HepG2 (cell line): ENCODE data around the gene ALB. TPM values are rescaled to one million over a fixed set of nuclear protein-coding genes. Genes with fewer than 3 reads are reported as not detected.

Experiments used
- AGO2 ChIP-seq: fragments of 200-400 bp; formaldehyde crosslinking; optimal IDR thresholded peaks from 2 replicates; pipeline ENCODE3; 2017; ENCODE audit warnings: mild to moderate bottlenecking, low read depth, low read length, moderate library complexity
- FOXA3 ChIP-seq: IDR thresholded peaks from 2 replicates; pipeline ENCODE4 v1.6.1; 2016; ENCODE audit warnings: missing genetic modification reagents, missing compliant biosample characterization
- FOXP1 ChIP-seq, 2 experiments: fragments of 450-650 bp in 1 of 2; IDR thresholded peaks; 2 replicates each; pipeline ENCODE4 v1.6.1; 2017 to 2018; ENCODE audit warnings: antibody characterized with exemption in 1 of 2
- MXD4 ChIP-seq: IDR thresholded peaks from 2 replicates; pipeline ENCODE4 v1.6.1; 2016; ENCODE audit warnings: mild to moderate bottlenecking, missing biosample characterization, missing genetic modification reagents
- NR2F6 ChIP-seq, 2 experiments: IDR thresholded peaks; 2 replicates each; pipeline ENCODE4 v1.6.1; 2016; ENCODE audit warnings: antibody characterized with exemption in 1 of 2, mild to moderate bottlenecking in 1 of 2
- PCBP1 ChIP-seq: fragments of 200-400 bp; formaldehyde crosslinking; IDR thresholded peaks from 2 replicates; pipeline ENCODE4 v1.6.1; 2017; ENCODE audit warnings: mild to moderate bottlenecking, low read depth, low read length, borderline replicate concordance
- RBFOX2 ChIP-seq: fragments of 200-400 bp; formaldehyde crosslinking; IDR thresholded peaks from 2 replicates; pipeline ENCODE4 v1.6.1; 2017; ENCODE audit warnings: low read depth, mild to moderate bottlenecking, low read length
- RBM22 ChIP-seq: fragments of 200-400 bp; formaldehyde crosslinking; optimal IDR thresholded peaks from 2 replicates; pipeline ENCODE3; 2017; ENCODE audit warnings: mild to moderate bottlenecking, low read length, moderate library complexity
- SIN3A ChIP-seq: IDR thresholded peaks from 2 replicates; pipeline ENCODE4 v1.6.1; 2011; ENCODE audit warnings: low read depth, mild to moderate bottlenecking, control low read depth, low read length, borderline replicate concordance
- SRSF4 ChIP-seq: fragments of 200-400 bp; formaldehyde crosslinking; IDR thresholded peaks from one replicate; pipeline ENCODE4 v1.6.1; 2018; ENCODE audit warnings: mild to moderate bottlenecking, low read depth, low read length, moderate library complexity; ENCODE audit not compliant: poor library complexity, severe bottlenecking
- WIZ ChIP-seq: sonication (generic); formaldehyde crosslinking; IDR thresholded peaks from 2 replicates; pipeline ENCODE4 v1.5.1; 2020; ENCODE audit warnings: mild to moderate bottlenecking, missing genetic modification reagents
- ZFAT ChIP-seq: sonication (generic); formaldehyde crosslinking; conservative IDR thresholded peaks from 2 replicates; pipeline ENCODE4 v1.8.1; 2023; ENCODE audit warnings: missing genetic modification reagents, inconsistent platforms
- ZNF484 ChIP-seq: sonication (generic); formaldehyde crosslinking; IDR thresholded peaks from 2 replicates; pipeline ENCODE4 v1.5.1; 2020; ENCODE audit warnings: mild to moderate bottlenecking, low read depth, missing genetic modification reagents, borderline replicate concordance
- ZNF773 ChIP-seq: sonication (generic); formaldehyde crosslinking; IDR thresholded peaks from 2 replicates; pipeline ENCODE4 v1.4.0; 2020; ENCODE audit warnings: missing genetic modification reagents, borderline replicate concordance
- ZSCAN9 ChIP-seq: IDR thresholded peaks from 2 replicates; pipeline ENCODE4 v1.6.1; 2016; ENCODE audit warnings: borderline replicate concordance
- polyA plus RNA-seq, 8 experiments: library from polyadenylated mRNA; depleted of rRNA in 3 of 8; stranded (reverse) in 7 of 8; unstranded in 1 of 8; fragments of >200 nt; fragmentation: Illumina TruSeq in 4 of 8; extraction: Trizol in 4 of 8; gene quantifications; 2 replicates each; pipeline versions ENCODE4 v1.2.1 to v1.2.3, GENCODE V29; 2011 to 2016; ENCODE audit warnings: low read depth in 4 of 8, missing spikeins in 1 of 8, mixed read lengths in 1 of 8; ENCODE audit not compliant: insufficient read depth in 1 of 8
- total RNA-seq, 5 experiments: library from RNA; depleted of rRNA; stranded (reverse); fragments of >200 nt; fragmentation: Illumina TruSeq; extraction: Trizol; gene quantifications; 2 replicates each; pipeline ENCODE4 v1.2.3, GENCODE V29; 2016; ENCODE audit warnings: low read depth in 1 of 5
- TF ChIP-seq, protein P1 (sequence below): sonication (generic); formaldehyde crosslinking; conservative IDR thresholded peaks from 2 replicates; pipeline ENCODE4 v1.8.0; 2022; ENCODE audit warnings: mild to moderate bottlenecking, moderate library complexity, missing genetic modification reagents
- TF ChIP-seq, protein P2 (sequence below): sonication (generic); formaldehyde crosslinking; IDR thresholded peaks from 2 replicates; pipeline ENCODE4 v1.4.0; 2020; ENCODE audit warnings: missing genetic modification reagents, borderline replicate concordance
- TF ChIP-seq, protein P3 (sequence below): IDR thresholded peaks from 2 replicates; pipeline ENCODE4 v1.6.1; 2016; ENCODE audit warnings: control low read depth
- TF ChIP-seq, protein P4 (sequence below): sonication (generic); formaldehyde crosslinking; IDR thresholded peaks from 2 replicates; pipeline ENCODE4 v1.4.0; 2020; ENCODE audit warnings: low read depth, mild to moderate bottlenecking, missing genetic modification reagents
- TF ChIP-seq, protein P5 (sequence below): sonication (generic); formaldehyde crosslinking; IDR thresholded peaks from 2 replicates; pipeline ENCODE4 v1.4.0; 2020; ENCODE audit warnings: mild to moderate bottlenecking, missing genetic modification reagents

ALB gene
- total and polyA plus RNA-seq, 2 of the 13 experiments (the other 11 are each of a cell fraction or from before 2014, with no cell fraction given), result 22,259 to 22,625 TPM

DNA sequence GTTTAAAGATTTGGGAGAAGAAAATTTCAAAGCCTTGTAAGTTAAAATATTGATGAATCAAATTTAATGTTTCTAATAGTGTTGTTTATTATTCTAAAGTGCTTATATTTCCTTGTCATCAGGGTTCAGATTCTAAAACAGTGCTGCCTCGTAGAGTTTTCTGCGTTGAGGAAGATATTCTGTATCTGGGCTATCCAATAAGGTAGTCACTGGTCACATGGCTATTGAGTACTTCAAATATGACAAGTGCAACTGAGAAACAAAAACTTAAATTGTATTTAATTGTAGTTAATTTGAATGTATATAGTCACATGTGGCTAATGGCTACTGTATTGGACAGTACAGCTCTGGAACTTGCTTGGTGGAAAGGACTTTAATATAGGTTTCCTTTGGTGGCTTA lies 1.1 kb downstream of the ALB start (continued):
- no peak for TF ChIP-seq ZNF484 (CRISPR knock-in tag)
- no peak for TF ChIP-seq ZNF773
- TF ChIP-seq, protein P1, sequence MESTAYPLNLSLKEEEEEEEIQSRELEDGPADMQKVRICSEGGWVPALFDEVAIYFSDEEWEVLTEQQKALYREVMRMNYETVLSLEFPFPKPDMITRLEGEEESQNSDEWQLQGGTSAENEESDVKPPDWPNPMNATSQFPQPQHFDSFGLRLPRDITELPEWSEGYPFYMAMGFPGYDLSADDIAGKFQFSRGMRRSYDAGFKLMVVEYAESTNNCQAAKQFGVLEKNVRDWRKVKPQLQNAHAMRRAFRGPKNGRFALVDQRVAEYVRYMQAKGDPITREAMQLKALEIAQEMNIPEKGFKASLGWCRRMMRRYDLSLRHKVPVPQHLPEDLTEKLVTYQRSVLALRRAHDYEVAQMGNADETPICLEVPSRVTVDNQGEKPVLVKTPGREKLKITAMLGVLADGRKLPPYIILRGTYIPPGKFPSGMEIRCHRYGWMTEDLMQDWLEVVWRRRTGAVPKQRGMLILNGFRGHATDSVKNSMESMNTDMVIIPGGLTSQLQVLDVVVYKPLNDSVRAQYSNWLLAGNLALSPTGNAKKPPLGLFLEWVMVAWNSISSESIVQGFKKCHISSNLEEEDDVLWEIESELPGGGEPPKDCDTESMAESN (CRISPR knock-in tag), result no peak
- TF ChIP-seq, protein P2, sequence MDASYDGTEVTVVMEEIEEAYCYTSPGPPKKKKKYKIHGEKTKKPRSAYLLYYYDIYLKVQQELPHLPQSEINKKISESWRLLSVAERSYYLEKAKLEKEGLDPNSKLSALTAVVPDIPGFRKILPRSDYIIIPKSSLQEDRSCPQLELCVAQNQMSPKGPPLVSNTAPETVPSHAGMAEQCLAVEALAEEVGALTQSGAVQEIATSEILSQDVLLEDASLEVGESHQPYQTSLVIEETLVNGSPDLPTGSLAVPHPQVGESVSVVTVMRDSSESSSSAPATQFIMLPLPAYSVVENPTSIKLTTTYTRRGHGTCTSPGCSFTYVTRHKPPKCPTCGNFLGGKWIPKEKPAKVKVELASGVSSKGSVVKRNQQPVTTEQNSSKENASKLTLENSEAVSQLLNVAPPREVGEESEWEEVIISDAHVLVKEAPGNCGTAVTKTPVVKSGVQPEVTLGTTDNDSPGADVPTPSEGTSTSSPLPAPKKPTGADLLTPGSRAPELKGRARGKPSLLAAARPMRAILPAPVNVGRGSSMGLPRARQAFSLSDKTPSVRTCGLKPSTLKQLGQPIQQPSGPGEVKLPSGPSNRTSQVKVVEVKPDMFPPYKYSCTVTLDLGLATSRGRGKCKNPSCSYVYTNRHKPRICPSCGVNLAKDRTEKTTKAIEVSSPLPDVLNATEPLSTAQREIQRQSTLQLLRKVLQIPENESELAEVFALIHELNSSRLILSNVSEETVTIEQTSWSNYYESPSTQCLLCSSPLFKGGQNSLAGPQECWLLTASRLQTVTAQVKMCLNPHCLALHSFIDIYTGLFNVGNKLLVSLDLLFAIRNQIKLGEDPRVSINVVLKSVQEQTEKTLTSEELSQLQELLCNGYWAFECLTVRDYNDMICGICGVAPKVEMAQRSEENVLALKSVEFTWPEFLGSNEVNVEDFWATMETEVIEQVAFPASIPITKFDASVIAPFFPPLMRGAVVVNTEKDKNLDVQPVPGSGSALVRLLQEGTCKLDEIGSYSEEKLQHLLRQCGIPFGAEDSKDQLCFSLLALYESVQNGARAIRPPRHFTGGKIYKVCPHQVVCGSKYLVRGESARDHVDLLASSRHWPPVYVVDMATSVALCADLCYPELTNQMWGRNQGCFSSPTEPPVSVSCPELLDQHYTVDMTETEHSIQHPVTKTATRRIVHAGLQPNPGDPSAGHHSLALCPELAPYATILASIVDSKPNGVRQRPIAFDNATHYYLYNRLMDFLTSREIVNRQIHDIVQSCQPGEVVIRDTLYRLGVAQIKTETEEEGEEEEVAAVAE, result 0 out of 2 replicates have a peak, but pooled peaks have one; percentile 21
- peak; percentile 62 for TF ChIP-seq AGO2
- no peak for TF ChIP-seq SRSF4
- no peak for TF ChIP-seq MXD4 (CRISPR knock-in tag)
- peak; percentile 46 for TF ChIP-seq RBM22
- TF ChIP-seq, protein P3, sequence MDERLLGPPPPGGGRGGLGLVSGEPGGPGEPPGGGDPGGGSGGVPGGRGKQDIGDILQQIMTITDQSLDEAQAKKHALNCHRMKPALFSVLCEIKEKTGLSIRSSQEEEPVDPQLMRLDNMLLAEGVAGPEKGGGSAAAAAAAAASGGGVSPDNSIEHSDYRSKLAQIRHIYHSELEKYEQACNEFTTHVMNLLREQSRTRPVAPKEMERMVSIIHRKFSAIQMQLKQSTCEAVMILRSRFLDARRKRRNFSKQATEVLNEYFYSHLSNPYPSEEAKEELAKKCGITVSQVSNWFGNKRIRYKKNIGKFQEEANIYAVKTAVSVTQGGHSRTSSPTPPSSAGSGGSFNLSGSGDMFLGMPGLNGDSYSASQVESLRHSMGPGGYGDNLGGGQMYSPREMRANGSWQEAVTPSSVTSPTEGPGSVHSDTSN (CRISPR knock-in tag), result no peak
- TF ChIP-seq ZSCAN9, result peak; percentile 63; the same call in 1 of the 2 replicates
- no peak for TF ChIP-seq WIZ (CRISPR knock-in tag)
- no peak for TF ChIP-seq ZFAT (CRISPR knock-in tag)
- TF ChIP-seq PCBP1, result no peak
- TF ChIP-seq NR2F6 (IDR thresholded peaks at IDR 0.05), result no peak
- TF ChIP-seq NR2F6 (CRISPR knock-in tag; IDR thresholded peaks at IDR 0.05), result no peak
- TF ChIP-seq, protein P4, sequence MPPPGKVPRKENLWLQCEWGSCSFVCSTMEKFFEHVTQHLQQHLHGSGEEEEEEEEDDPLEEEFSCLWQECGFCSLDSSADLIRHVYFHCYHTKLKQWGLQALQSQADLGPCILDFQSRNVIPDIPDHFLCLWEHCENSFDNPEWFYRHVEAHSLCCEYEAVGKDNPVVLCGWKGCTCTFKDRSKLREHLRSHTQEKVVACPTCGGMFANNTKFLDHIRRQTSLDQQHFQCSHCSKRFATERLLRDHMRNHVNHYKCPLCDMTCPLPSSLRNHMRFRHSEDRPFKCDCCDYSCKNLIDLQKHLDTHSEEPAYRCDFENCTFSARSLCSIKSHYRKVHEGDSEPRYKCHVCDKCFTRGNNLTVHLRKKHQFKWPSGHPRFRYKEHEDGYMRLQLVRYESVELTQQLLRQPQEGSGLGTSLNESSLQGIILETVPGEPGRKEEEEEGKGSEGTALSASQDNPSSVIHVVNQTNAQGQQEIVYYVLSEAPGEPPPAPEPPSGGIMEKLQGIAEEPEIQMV (CRISPR knock-in tag), result no peak
- TF ChIP-seq, protein P5, sequence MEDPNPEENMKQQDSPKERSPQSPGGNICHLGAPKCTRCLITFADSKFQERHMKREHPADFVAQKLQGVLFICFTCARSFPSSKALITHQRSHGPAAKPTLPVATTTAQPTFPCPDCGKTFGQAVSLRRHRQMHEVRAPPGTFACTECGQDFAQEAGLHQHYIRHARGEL (CRISPR knock-in tag), result no peak
- TF ChIP-seq RBFOX2, result peak; percentile 77
- TF ChIP-seq FOXP1 (IDR thresholded peaks at IDR 0.05), result no peak
- no peak for TF ChIP-seq FOXP1 (CRISPR knock-in tag; IDR thresholded peaks at IDR 0.05)
- no peak for TF ChIP-seq FOXA3
- no peak for TF ChIP-seq SIN3A
